GM12892 (cell line): ENCODE results near the gene STX19.

Experiments
- POLR2A ChIP-seq: IDR thresholded peaks from 2 replicates; pipeline ENCODE4 v1.6.1; 2011; ENCODE audit warnings: low read depth, low read length, control low read depth
- POLR2AphosphoS5 ChIP-seq: IDR thresholded peaks from 2 replicates; pipeline ENCODE4 v1.6.1; 2011; ENCODE audit warnings: low read depth, low read length, control low read depth
- TAF1 ChIP-seq: IDR thresholded peaks from 2 replicates; pipeline ENCODE4 v1.6.1; 2011; ENCODE audit warnings: low read depth, mild to moderate bottlenecking, control low read depth, low read length, borderline replicate concordance

DNA sequence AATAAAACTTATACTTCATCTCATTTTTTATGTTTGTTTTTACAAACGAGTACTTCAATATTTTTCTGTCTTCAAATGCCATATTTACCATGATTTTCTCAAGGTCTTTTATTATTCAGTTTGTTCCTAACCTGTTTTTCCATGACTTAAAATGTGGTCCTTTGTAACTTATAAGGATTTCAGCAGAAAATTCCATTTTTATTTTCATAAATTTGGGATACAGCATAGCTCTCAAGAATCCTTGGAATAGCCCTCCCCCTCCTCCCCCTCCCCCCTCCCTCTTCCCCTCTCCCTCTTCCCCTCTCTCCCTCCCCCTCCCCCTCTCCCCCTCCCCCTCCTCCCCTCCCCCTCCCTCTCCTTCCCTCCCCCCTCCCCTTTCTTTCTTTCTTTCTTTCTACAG, 14.9 kb upstream of the STX19 start:
- TF ChIP-seq POLR2A (no peak), TAF1 (no peak), POLR2AphosphoS5 (no peak)
